Neural cell (in vitro differentiated cells): ENCODE results near the gene CTSH. TPM values are rescaled to one million over a fixed set of nuclear protein-coding genes. Genes with fewer than 3 reads are reported as not detected.

ENCODE experiments used
- H2AFZ ChIP-seq: fragments of 200-600, 300-800 bp; sonication (generic), shearing (Covaris generic); 2 replicates; pipeline ENCODE4 v1.6.0; 2014; ENCODE audit warnings: low read depth, mild to moderate bottlenecking, antibody characterized with exemption, low read length, moderate library complexity
- H3F3A ChIP-seq: fragments of 200-600 bp; shearing (Covaris generic); 2 replicates; pipeline ENCODE4 v1.6.1; 2016; ENCODE audit warnings: mild to moderate bottlenecking, moderate library complexity, mixed read lengths, antibody characterized with exemption, low read length; ENCODE audit not compliant: insufficient read depth, poor library complexity, severe bottlenecking
- H3K27ac ChIP-seq: fragments of 200-600, 300-800 bp; sonication (generic), shearing (Covaris generic); 2 replicates; pipeline ENCODE4 v1.5.1; 2014; ENCODE audit warnings: mild to moderate bottlenecking, low read length, moderate library complexity
- H3K27me3 ChIP-seq: fragments of 300-800, 200-600 bp; sonication (generic), shearing (Covaris generic); 2 replicates; pipeline ENCODE4 v1.6.0; 2014; ENCODE audit warnings: mild to moderate bottlenecking, low read depth, low read length, moderate library complexity; ENCODE audit not compliant: insufficient read depth
- H3K36me3 ChIP-seq: fragments of 300-800, 200-600 bp; sonication (generic), shearing (Covaris generic); 2 replicates; pipeline ENCODE4 v1.5.1; 2014; ENCODE audit warnings: mild to moderate bottlenecking, antibody characterized with exemption, low read length, moderate library complexity; ENCODE audit not compliant: insufficient read depth
- H3K4me2 ChIP-seq: fragments of 300-800, 200-600 bp; sonication (generic), shearing (Covaris generic); 2 replicates; pipeline ENCODE4 v1.6.0; 2014; ENCODE audit warnings: mild to moderate bottlenecking, low read length
- H3K4me3 ChIP-seq: fragments of 300-800, 200-600 bp; sonication (generic), shearing (Covaris generic); 2 replicates; pipeline ENCODE4 v1.5.1; 2014; ENCODE audit warnings: mild to moderate bottlenecking, low read length, moderate library complexity
- H3K79me2 ChIP-seq: fragments of 200-600 bp; shearing (Covaris generic); replicated peaks from 2 replicates; pipeline ENCODE4 v1.6.0; 2014; ENCODE audit warnings: mild to moderate bottlenecking, low read length, moderate library complexity; ENCODE audit not compliant: insufficient read depth
- H3K9ac ChIP-seq: fragments of 300-800, 200-600 bp; sonication (generic), shearing (Covaris generic); 2 replicates; pipeline ENCODE4 v1.6.1; 2016; ENCODE audit warnings: mild to moderate bottlenecking, low read length, mixed read lengths
- H3K9me2 ChIP-seq: fragments of 200-600 bp; shearing (Covaris generic); 2 replicates; pipeline ENCODE4 v1.6.1; 2016; ENCODE audit warnings: mild to moderate bottlenecking, low read length, mixed read lengths; ENCODE audit not compliant: insufficient read depth
- H3K9me3 ChIP-seq: fragments of 200-600, 300-800 bp; sonication (generic), shearing (Covaris generic); 2 replicates; pipeline ENCODE4 v1.6.1; 2016; ENCODE audit warnings: mild to moderate bottlenecking, mixed run types, low read length, moderate library complexity, mixed read lengths
- H4K20me1 ChIP-seq: fragments of 200-600 bp; shearing (Covaris generic); 2 replicates; pipeline ENCODE4 v1.6.1; 2016; ENCODE audit warnings: mild to moderate bottlenecking, mixed run types; ENCODE audit not compliant: insufficient read depth
- EP300 ChIP-seq: fragments of 450-650 bp; conservative IDR thresholded peaks from 2 replicates; pipeline ENCODE4 v1.6.1; 2014; ENCODE audit warnings: antibody characterized with exemption, mild to moderate bottlenecking, moderate library complexity; ENCODE audit not compliant: poor library complexity, severe bottlenecking
- EZH2 ChIP-seq: fragments of 200-600, 300-800 bp; shearing (Covaris generic), sonication (generic); IDR thresholded peaks from 2 replicates; pipeline ENCODE4 v1.6.1; 2014; ENCODE audit warnings: antibody characterized with exemption, low read length, borderline replicate concordance, mild to moderate bottlenecking; ENCODE audit not compliant: insufficient read depth, poor library complexity, severe bottlenecking
- MXI1 ChIP-seq: fragments of 450-650 bp; conservative IDR thresholded peaks from 2 replicates; pipeline ENCODE4 v1.6.1; 2014; ENCODE audit warnings: antibody characterized with exemption, mild to moderate bottlenecking; ENCODE audit not compliant: poor library complexity, severe bottlenecking
- POLR2AphosphoS5 ChIP-seq: IDR thresholded peaks from 2 replicates; pipeline ENCODE4 v1.6.1; 2012
- RAD21 ChIP-seq: fragments of 450-650 bp; conservative IDR thresholded peaks from 2 replicates; pipeline ENCODE4 v1.6.1; 2014; ENCODE audit warnings: antibody characterized with exemption, mild to moderate bottlenecking, moderate library complexity
- SMC3 ChIP-seq: fragments of 450-650 bp; conservative IDR thresholded peaks from 2 replicates; pipeline ENCODE4 v1.6.1; 2014; ENCODE audit warnings: antibody characterized with exemption, mild to moderate bottlenecking, moderate library complexity; ENCODE audit not compliant: poor library complexity
- TAF1 ChIP-seq: IDR thresholded peaks from 2 replicates; pipeline ENCODE4 v1.6.1; 2012; ENCODE audit warnings: low read depth
- polyA plus RNA-seq: library from polyadenylated mRNA; depleted of rRNA; stranded (reverse); fragments of >200 nt; gene quantifications from 2 replicates; pipeline ENCODE4 v1.2.3, GENCODE V29; 2014
- TF ChIP-seq, protein P1 (sequence below): IDR thresholded peaks from 2 replicates; pipeline ENCODE4 v1.6.1; 2012; ENCODE audit warnings: borderline replicate concordance
- TF ChIP-seq, protein P2 (sequence below): fragments of 450-650 bp; IDR thresholded peaks from 2 replicates; pipeline ENCODE4 v1.5.1; 2014; ENCODE audit warnings: antibody characterized with exemption, mild to moderate bottlenecking, moderate library complexity; ENCODE audit not compliant: poor library complexity, severe bottlenecking

Gene CTSH
- polyA plus RNA-seq, 1 donor from 2014 or later: 3.3 TPM

DNA sequence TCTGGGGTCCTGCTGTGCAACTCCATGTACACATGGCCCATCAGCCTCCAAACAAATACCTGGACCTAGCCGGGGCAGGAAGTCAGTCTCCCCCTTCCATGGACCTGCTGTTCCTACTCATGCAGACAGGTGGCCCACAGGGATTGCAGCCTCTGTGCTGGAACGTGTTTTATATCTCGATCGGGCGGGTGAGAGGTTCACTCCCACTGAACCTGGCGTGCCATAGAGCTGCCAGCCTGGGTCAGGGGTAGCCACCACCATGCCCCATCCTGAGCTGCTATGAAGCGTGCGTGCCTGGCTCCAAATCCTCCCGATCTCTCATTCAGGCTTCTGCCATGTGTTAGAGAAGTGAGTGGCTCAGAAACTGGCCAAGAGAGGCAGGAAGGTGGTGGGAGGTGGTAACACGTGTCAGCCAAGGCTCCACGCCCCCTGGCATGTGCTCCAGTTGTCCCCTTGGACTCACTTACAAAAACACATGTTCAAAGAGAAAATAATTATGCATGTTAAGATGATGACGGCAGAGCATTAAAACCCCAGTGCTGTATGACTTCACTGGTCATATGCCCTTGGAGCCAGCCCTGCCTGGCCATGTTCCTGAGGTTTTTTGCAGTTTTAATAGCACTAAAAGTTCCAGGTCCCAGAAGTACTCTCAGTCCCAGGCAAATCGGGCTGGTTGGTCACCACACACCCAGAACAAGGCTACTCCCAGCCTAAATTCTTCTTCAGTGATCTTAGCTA lies 30.6 kb downstream of the CTSH start:
- Histone ChIP-seq H3F3A (no peaks in the 10 kb centered on the region), H2AFZ (no peak overlapping the region), H3K9me2 (no peaks in the 10 kb centered on the region), H3K36me3 (no peaks in the 10 kb centered on the region), H3K27me3 (no peaks in the 10 kb centered on the region), H3K9ac (no peak overlapping the region), H3K79me2 (no peaks in the 10 kb centered on the region), H3K27ac (no peak overlapping the region), H3K4me3 (no peak overlapping the region), H3K9me3 (no peaks in the 10 kb centered on the region), H4K20me1 (peaks cover 7% of the 10 kb centered on the region), H3K4me2 (no peak overlapping the region)
- TF ChIP-seq POLR2AphosphoS5: no peak
- TF ChIP-seq, protein P1, sequence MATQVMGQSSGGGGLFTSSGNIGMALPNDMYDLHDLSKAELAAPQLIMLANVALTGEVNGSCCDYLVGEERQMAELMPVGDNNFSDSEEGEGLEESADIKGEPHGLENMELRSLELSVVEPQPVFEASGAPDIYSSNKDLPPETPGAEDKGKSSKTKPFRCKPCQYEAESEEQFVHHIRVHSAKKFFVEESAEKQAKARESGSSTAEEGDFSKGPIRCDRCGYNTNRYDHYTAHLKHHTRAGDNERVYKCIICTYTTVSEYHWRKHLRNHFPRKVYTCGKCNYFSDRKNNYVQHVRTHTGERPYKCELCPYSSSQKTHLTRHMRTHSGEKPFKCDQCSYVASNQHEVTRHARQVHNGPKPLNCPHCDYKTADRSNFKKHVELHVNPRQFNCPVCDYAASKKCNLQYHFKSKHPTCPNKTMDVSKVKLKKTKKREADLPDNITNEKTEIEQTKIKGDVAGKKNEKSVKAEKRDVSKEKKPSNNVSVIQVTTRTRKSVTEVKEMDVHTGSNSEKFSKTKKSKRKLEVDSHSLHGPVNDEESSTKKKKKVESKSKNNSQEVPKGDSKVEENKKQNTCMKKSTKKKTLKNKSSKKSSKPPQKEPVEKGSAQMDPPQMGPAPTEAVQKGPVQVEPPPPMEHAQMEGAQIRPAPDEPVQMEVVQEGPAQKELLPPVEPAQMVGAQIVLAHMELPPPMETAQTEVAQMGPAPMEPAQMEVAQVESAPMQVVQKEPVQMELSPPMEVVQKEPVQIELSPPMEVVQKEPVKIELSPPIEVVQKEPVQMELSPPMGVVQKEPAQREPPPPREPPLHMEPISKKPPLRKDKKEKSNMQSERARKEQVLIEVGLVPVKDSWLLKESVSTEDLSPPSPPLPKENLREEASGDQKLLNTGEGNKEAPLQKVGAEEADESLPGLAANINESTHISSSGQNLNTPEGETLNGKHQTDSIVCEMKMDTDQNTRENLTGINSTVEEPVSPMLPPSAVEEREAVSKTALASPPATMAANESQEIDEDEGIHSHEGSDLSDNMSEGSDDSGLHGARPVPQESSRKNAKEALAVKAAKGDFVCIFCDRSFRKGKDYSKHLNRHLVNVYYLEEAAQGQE: no peak
- TF ChIP-seq, protein P2, sequence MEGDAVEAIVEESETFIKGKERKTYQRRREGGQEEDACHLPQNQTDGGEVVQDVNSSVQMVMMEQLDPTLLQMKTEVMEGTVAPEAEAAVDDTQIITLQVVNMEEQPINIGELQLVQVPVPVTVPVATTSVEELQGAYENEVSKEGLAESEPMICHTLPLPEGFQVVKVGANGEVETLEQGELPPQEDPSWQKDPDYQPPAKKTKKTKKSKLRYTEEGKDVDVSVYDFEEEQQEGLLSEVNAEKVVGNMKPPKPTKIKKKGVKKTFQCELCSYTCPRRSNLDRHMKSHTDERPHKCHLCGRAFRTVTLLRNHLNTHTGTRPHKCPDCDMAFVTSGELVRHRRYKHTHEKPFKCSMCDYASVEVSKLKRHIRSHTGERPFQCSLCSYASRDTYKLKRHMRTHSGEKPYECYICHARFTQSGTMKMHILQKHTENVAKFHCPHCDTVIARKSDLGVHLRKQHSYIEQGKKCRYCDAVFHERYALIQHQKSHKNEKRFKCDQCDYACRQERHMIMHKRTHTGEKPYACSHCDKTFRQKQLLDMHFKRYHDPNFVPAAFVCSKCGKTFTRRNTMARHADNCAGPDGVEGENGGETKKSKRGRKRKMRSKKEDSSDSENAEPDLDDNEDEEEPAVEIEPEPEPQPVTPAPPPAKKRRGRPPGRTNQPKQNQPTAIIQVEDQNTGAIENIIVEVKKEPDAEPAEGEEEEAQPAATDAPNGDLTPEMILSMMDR: no peak
- TF ChIP-seq SMC3: peak; percentile 31
- peak; percentile 14 for TF ChIP-seq RAD21
- TF ChIP-seq MXI1: no peak
- TF ChIP-seq EZH2: no peak
- no peak for TF ChIP-seq EP300
- TF ChIP-seq TAF1: no peak

DNA sequence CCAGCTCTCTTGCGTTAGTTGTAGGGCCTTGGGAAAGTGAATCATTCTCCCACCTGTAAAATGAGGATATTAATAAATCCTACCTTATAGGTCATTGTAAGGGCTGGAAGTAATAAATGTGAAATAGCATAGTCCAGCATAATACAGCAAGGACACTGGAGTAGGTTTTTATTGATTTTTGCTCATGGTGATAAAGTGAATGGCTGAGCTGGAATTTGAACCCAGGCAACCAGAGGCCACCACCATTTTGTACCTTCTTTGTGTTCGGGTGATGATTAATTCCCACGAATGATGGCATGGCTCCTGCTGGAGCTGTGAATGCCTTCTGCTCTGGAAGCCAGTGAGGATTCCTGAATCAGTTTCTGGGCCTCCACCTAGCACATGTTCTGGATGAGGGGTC lies 31.8 kb downstream of the CTSH start:
- H3K36me3 ChIP-seq: no peaks in the 10 kb centered on the region
- H4K20me1 ChIP-seq: peaks cover 7% of the 10 kb centered on the region
- no peak overlapping the region for H3K4me2 ChIP-seq
- TF ChIP-seq EZH2 (no peak), POLR2AphosphoS5 (no peak), EP300 (no peak), SMC3 (no peak)
- H3F3A ChIP-seq: no peaks in the 10 kb centered on the region
- H2AFZ ChIP-seq: no peak overlapping the region
- no peaks in the 10 kb centered on the region for H3K27me3 ChIP-seq
- H3K9ac ChIP-seq: no peak overlapping the region
- H3K79me2 ChIP-seq: no peaks in the 10 kb centered on the region
- H3K4me3 ChIP-seq: no peak overlapping the region
- no peaks in the 10 kb centered on the region for H3K9me2 ChIP-seq
- H3K27ac ChIP-seq: no peak overlapping the region
- no peaks in the 10 kb centered on the region for H3K9me3 ChIP-seq
